ENCODE data around the gene MST1. TPM values are rescaled to one million over a fixed set of nuclear protein-coding genes. Genes with fewer than 3 reads are reported as not detected.

Gene MST1
- total RNA-seq, 4 donors from 2014 or later = 21.5 to 43.5 (median 40.7) TPM

DNA sequence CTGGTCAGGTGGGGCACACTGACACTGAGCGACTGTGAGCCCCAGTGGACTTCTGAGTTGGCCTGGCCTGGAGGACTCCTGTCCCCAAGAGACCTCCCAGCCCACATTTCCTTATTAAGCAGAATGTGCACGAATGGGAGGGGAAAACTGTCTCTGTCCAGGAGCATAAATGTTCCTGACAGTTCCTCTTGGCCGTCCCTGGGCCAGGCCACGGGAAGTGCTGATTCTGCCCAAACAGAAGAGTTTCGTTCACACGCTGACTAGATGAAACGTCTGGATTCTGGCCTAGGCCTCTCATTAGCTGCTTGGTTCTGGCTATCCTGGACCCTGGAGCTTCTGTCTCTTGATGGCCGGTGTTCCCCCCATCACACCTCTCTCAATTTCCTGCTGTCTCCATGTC, 44.6 kb downstream of the MST1 start:
- H3K4me3 ChIP-seq (replicated peaks in 1 of 3) = no peak overlapping the region
- TF ChIP-seq, protein P1, sequence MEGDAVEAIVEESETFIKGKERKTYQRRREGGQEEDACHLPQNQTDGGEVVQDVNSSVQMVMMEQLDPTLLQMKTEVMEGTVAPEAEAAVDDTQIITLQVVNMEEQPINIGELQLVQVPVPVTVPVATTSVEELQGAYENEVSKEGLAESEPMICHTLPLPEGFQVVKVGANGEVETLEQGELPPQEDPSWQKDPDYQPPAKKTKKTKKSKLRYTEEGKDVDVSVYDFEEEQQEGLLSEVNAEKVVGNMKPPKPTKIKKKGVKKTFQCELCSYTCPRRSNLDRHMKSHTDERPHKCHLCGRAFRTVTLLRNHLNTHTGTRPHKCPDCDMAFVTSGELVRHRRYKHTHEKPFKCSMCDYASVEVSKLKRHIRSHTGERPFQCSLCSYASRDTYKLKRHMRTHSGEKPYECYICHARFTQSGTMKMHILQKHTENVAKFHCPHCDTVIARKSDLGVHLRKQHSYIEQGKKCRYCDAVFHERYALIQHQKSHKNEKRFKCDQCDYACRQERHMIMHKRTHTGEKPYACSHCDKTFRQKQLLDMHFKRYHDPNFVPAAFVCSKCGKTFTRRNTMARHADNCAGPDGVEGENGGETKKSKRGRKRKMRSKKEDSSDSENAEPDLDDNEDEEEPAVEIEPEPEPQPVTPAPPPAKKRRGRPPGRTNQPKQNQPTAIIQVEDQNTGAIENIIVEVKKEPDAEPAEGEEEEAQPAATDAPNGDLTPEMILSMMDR (IDR thresholded peaks at IDR 0.05) = no peak
- TF ChIP-seq POLR2A (IDR thresholded peaks at IDR 0.05) = no peak
- 80 to 86% methylated on average over 8 of the region's 8 CpGs for WGBS, 2 donors
- H3K9me3 ChIP-seq = no peaks in the 10 kb centered on the region
- DNase-seq = no peak
- intact Hi-C loops (cut with DNase I) = no loop called here
- no peak overlapping the region for H3K27ac ChIP-seq
- peaks cover 0 to 11% of the 10 kb centered on the region in 2 donors for H3K4me1 ChIP-seq
- no peaks in the 10 kb centered on the region for H3K27me3 ChIP-seq
- H3K36me3 ChIP-seq = no peaks in the 10 kb centered on the region

- 89 to 91% methylated on average over 6 to 9 of the region's 9 CpGs for WGBS, 2 donors
- Histone ChIP-seq H3K9me3 (no peaks in the 10 kb centered on the region), H3K4me3 (replicated peaks in 1 of 3) (no peak overlapping the region), H3K4me1 (peaks cover 0 to 3% of the 10 kb centered on the region in 2 donors), H3K27ac (no peak overlapping the region), H3K27me3 (no peaks in the 10 kb centered on the region), H3K36me3 (no peaks in the 10 kb centered on the region)
- intact Hi-C loops (cut with DNase I) = no loop called here
- TF ChIP-seq POLR2A (IDR thresholded peaks at IDR 0.05) = no peak
- TF ChIP-seq, protein P1 (IDR thresholded peaks at IDR 0.05) = no peak
- no peak for DNase-seq
Observed at GRCh38 chr3:49642708-49643145, 46.5 kb downstream of the MST1 start.

GRCh38 chr3:49641921-49642707, 47.2 kb downstream of the MST1 start:
- H3K9me3 ChIP-seq = no peaks in the 10 kb centered on the region
- no peak for DNase-seq
- no peaks in the 10 kb centered on the region for H3K36me3 ChIP-seq
- 89 to 92% methylated on average over 6 to 7 of the region's 14 CpGs for WGBS, 2 donors
- H3K4me1 ChIP-seq = no peaks in the 10 kb centered on the region
- H3K27ac ChIP-seq = no peak overlapping the region
- intact Hi-C loops (cut with DNase I) = no loop called here
- TF ChIP-seq POLR2A (IDR thresholded peaks at IDR 0.05) = no peak
- TF ChIP-seq, protein P1 (IDR thresholded peaks at IDR 0.05) = no peak
- no peaks in the 10 kb centered on the region for H3K27me3 ChIP-seq
- H3K4me3 ChIP-seq (replicated peaks in 1 of 3) = no peak overlapping the region

DNA sequence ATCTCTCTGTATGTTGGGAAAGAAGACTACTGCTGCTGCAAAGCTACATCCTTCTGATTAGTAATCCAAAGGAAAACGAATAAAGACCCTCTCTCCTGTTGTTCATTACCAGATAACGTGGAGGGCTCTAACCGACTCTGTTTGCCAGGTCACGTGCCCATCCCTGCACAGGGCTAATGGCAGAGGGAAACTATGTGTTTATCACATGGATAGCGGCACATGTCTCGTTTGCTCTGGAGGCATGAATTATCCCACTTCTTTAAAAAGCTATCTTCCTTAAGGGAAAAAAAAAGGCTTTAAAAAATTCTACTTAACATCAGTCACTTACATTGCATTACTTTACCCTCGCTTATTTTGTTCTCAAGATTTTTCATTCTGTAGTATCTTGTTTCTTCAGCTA, 48.0 kb downstream of the MST1 start:
- no peak overlapping the region for H3K27ac ChIP-seq
- no peak for TF ChIP-seq POLR2A (IDR thresholded peaks at IDR 0.05)
- TF ChIP-seq, protein P1 (IDR thresholded peaks at IDR 0.05) = no peak
- no peak overlapping the region for H3K4me3 ChIP-seq (replicated peaks in 1 of 3)
- 73 to 87% methylated on average over 7 of the region's 7 CpGs for WGBS, 2 donors
- H3K4me1 ChIP-seq = no peaks in the 10 kb centered on the region
- H3K36me3 ChIP-seq = no peaks in the 10 kb centered on the region
- no peaks in the 10 kb centered on the region for H3K9me3 ChIP-seq
- DNase-seq = no peak
- no peaks in the 10 kb centered on the region for H3K27me3 ChIP-seq
- intact Hi-C loops (cut with DNase I) = no loop called here

DNA sequence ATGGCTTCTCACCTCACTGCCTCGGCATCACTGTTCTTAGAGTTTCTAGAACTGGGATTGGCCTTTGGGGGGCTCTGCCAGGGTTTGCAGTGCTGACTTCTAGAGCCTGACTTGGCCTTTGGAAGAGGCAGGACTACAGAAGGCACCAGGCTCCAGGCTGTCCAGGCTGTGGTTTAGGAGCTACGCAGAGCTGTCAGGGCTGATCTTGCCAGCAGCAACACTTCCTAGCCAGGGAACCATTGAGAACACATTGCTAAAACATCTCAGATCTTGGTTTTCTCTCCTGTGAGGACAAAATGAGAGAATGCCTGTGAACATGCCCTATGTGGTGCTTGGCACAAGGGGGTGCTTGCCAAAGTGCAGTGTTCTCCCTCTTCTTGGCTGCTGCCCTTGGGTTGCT, 49.7 kb downstream of the MST1 start:
- 76 to 100% methylated on average over 2 of the region's 2 CpGs for WGBS, 2 donors

More for the DNA sequence above, 49.7 kb downstream of the MST1 start:
- H3K27me3 ChIP-seq = no peaks in the 10 kb centered on the region
- H3K36me3 ChIP-seq = no peaks in the 10 kb centered on the region
- H3K4me3 ChIP-seq (replicated peaks in 1 of 3) = no peak overlapping the region
- no peaks in the 10 kb centered on the region for H3K4me1 ChIP-seq
- intact Hi-C loops (cut with DNase I) = no loop called here
- no peak overlapping the region for H3K27ac ChIP-seq
- TF ChIP-seq, protein P1 (IDR thresholded peaks at IDR 0.05) = no peak
- H3K9me3 ChIP-seq = no peaks in the 10 kb centered on the region
- DNase-seq = no peak

Data from thyroid gland (tissue), 4 donors.